Astrocyte of the spinal cord (primary cell): Measurements from ENCODE around the gene APC2.

Source experiments
- DNase-seq: peaks from one replicate; pipeline ENCODE4 v3.0.0; 2011; ENCODE audit warnings: low read depth, low spot score
- H3K4me3 ChIP-seq: 2 replicates; pipeline ENCODE4 v1.5.1; 2011; ENCODE audit warnings: low read depth, mild to moderate bottlenecking, low read length, moderate library complexity
- CTCF ChIP-seq: IDR thresholded peaks from 2 replicates; pipeline ENCODE4 v1.5.1; 2012; ENCODE audit warnings: low read depth, mild to moderate bottlenecking, low read length, inconsistent platforms
- in situ Hi-C: cut with HindIII; loops from 2 replicates; pipeline ENCODE4 v1.10.0; 2017; ENCODE audit warnings: low sequenced_read_pairs

APC2 gene

GRCh38 chr19:1432507-1432887 is 17.4 kb upstream of the APC2 start:
- TF ChIP-seq CTCF, result no peak
- in situ Hi-C loops, result no loop called here
- DNase-seq, result no peak
- H3K4me3 ChIP-seq, result no peak overlapping the region

- in situ Hi-C loops, result no loop called here
- no peak overlapping the region for H3K4me3 ChIP-seq
- DNase-seq, result no peak
- no peak for TF ChIP-seq CTCF
These were observed 16.5 kb upstream of the APC2 start for GRCh38 chr19:1433119-1434039.

- no peak for TF ChIP-seq CTCF
These were observed 15.9 kb upstream of the APC2 start for GRCh38 chr19:1434040-1434366.

GRCh38 chr19:1434577-1435060 is 15.3 kb upstream of the APC2 start:
- in situ Hi-C loops, result no loop called here
- H3K4me3 ChIP-seq, result no peak overlapping the region

More at GRCh38 chr19:1434040-1434366, 15.9 kb upstream of the APC2 start:
- no peak for DNase-seq
- H3K4me3 ChIP-seq, result no peak overlapping the region
- in situ Hi-C loops, result no loop called here

GRCh38 chr19:1435378-1435989 is 14.4 kb upstream of the APC2 start:
- no peak for TF ChIP-seq CTCF
- in situ Hi-C loops, result no loop called here
- H3K4me3 ChIP-seq, result no peak overlapping the region
- no peak for DNase-seq

More at GRCh38 chr19:1434577-1435060, 15.3 kb upstream of the APC2 start:
- no peak for DNase-seq
- TF ChIP-seq CTCF, result no peak

GRCh38 chr19:1437609-1438008 is 12.3 kb upstream of the APC2 start:
- H3K4me3 ChIP-seq, result no peak overlapping the region
- no peak for TF ChIP-seq CTCF
- in situ Hi-C loops, result no loop called here
- DNase-seq, result no peak
